Measurements from ENCODE around the gene DRAM1.
A peak's percentile ranks its signal among the peaks of the same experiment; 100 is the strongest.

Gene DRAM1

GRCh38 chr12:101933866-101934514, 56.6 kb downstream of the DRAM1 start:
- no peak for TF ChIP-seq TEAD4 (IDR thresholded peaks at IDR 0.05)
- TF ChIP-seq USF1 (IDR thresholded peaks at IDR 0.05) = no peak

GRCh38 chr12:101935890-101936746, 58.7 kb downstream of the DRAM1 start:
- TF ChIP-seq CREB1 (IDR thresholded peaks at IDR 0.05; ENCODE audit: low read depth) (no peak), NFIC (IDR thresholded peaks at IDR 0.05) (no peak), YY1 (IDR thresholded peaks at IDR 0.05; ENCODE audit: low read depth) (no peak), CEBPB (IDR thresholded peaks at IDR 0.05) (no peak), EGR1 (IDR thresholded peaks at IDR 0.05) (no peak), TEAD4 (IDR thresholded peaks at IDR 0.05) (no peak), TAF1 (IDR thresholded peaks at IDR 0.05; ENCODE audit: low read depth) (no peak), USF1 (IDR thresholded peaks at IDR 0.05) (no peak), EP300 (IDR thresholded peaks at IDR 0.05; ENCODE audit: borderline replicate concordance) (no peak), RAD21 (IDR thresholded peaks at IDR 0.05; ENCODE audit: low read depth) (no peak), REST (IDR thresholded peaks at IDR 0.05; ENCODE audit: low read depth) (no peak), ZBTB7A (IDR thresholded peaks at IDR 0.05; ENCODE audit: low read depth) (no peak)

DNA sequence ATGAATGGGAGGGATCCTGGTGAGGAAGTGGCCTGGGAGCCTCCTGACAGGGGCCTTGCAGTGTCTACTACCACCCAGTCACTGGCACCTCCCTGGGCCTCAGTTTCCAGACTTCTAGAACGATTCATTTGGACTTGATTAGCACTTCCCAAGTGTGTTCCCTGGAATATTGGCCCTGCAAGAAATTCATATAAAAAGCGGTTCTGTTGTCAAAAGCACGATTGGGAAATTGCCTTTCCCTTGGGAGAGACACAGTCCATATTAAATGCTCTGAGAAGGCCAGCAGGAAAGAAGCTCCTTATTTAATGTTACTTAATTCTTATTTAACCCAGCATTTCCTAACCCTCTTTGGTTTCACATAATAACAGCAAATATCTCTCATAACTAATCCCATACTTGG, 61.9 kb downstream of the DRAM1 start:
- TF ChIP-seq CREB1 (IDR thresholded peaks at IDR 0.05; ENCODE audit: low read depth) (no peak), CEBPB (IDR thresholded peaks at IDR 0.05) (no peak), EGR1 (IDR thresholded peaks at IDR 0.05) (no peak), EP300 (IDR thresholded peaks at IDR 0.05; ENCODE audit: borderline replicate concordance) (no peak), TCF12 (IDR thresholded peaks at IDR 0.05; ENCODE audit: low read depth) (no peak), RAD21 (IDR thresholded peaks at IDR 0.05; ENCODE audit: low read depth) (no peak), NFIC (IDR thresholded peaks at IDR 0.05) (no peak), ZBTB7A (IDR thresholded peaks at IDR 0.05; ENCODE audit: low read depth) (no peak), USF1 (IDR thresholded peaks at IDR 0.05) (no peak), YY1 (IDR thresholded peaks at IDR 0.05; ENCODE audit: low read depth) (no peak), TEAD4 (IDR thresholded peaks at IDR 0.05) (no peak), TAF1 (IDR thresholded peaks at IDR 0.05; ENCODE audit: low read depth) (no peak), FOXM1 (IDR thresholded peaks at IDR 0.05; ENCODE audit: borderline replicate concordance, low read depth) (no peak), MAX (IDR thresholded peaks at IDR 0.05) (no peak), REST (IDR thresholded peaks at IDR 0.05; ENCODE audit: low read depth) (no peak)

DNA sequence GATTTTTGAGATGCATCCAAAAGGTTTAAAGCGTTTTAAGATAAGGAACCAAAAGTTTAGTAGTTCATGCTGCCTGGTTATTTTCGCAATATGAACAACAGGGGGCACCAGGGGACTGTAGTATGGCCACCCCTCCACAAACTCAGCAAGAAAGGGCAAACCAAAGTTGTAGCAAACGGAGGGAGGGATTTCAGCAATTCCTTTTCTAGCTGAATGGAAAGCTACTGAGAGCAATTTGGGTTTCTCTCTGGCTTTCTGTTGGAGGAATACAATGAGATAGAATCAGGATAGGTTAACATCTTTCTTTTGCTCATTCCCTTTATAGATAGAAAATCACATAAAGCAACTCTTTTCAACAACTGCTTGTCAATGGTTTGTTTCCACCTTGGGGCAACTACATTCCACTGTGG, 62.5 kb downstream of the DRAM1 start:
- TF ChIP-seq TAF1 (IDR thresholded peaks at IDR 0.05; ENCODE audit: low read depth) = no peak
- TF ChIP-seq RAD21 (IDR thresholded peaks at IDR 0.05; ENCODE audit: low read depth) = peak; percentile 93
- TF ChIP-seq EP300 (IDR thresholded peaks at IDR 0.05; ENCODE audit: borderline replicate concordance) = no peak

DNA sequence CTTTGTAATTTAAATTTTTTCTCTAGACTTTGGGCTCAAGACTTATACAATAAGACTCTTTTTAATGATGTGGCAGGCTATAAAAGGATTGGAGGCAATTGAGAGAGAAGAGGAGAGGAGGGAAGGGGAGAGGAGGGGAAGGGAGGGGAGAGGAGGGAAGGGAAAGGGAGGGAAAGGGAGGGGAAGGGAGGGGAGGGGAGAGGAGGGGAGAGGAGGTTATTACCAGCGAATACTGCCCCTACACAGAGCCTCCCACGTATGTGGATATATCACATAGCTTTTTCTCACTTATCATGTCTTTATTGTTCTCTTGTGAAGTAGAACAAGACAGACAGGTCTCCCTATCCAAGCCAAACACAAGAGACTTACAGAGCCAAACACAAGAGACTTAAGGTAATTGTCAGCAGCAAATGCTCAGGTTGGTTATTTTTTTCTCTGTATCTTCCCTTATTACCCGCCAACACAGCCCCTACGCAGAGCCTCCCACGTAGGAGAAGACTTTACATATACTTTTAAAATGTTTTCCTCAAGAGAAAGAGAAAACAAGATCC, 63.1 kb downstream of the DRAM1 start:
- TF ChIP-seq TEAD4 (IDR thresholded peaks at IDR 0.05) (no peak), NFIC (IDR thresholded peaks at IDR 0.05) (no peak), ZBTB7A (IDR thresholded peaks at IDR 0.05; ENCODE audit: low read depth) (no peak), TCF12 (IDR thresholded peaks at IDR 0.05; ENCODE audit: low read depth) (no peak), YY1 (IDR thresholded peaks at IDR 0.05; ENCODE audit: low read depth) (no peak), REST (IDR thresholded peaks at IDR 0.05; ENCODE audit: low read depth) (no peak), EGR1 (IDR thresholded peaks at IDR 0.05) (no peak), USF1 (IDR thresholded peaks at IDR 0.05) (no peak), MAX (IDR thresholded peaks at IDR 0.05) (no peak), TAF1 (IDR thresholded peaks at IDR 0.05; ENCODE audit: low read depth) (no peak), CREB1 (IDR thresholded peaks at IDR 0.05; ENCODE audit: low read depth) (no peak)

Data from Ishikawa (cell line).